Stimulated activated memory B cell treated with anti-CD40 and anti-IgM and Interleukin-4, amounts not matched to agents 10 μg/mL and 1 μg/mL and 100 μg/mL, for 72 hours (primary cell): Measurements from ENCODE around the gene FRAT2.
"Not testable (repeated sequence)": the region's sequence is repeated elsewhere in the genome, so short reads cannot be mapped to it uniquely, and the experiment has no call there.

ENCODE experiments used
- ATAC-seq: fragments of 150-1000 bp; cut with Tn5 transposase; 2 replicates; pipeline ENCODE4 v1.10.0; 2021
- H3K27ac Mint-ChIP-seq: one replicate; pipeline ENCODE4 v1.8.0; 2022; ENCODE audit warnings: mild to moderate bottlenecking, mixed read lengths
- H3K27me3 Mint-ChIP-seq: one replicate; pipeline ENCODE4 v1.8.0; 2022; ENCODE audit warnings: mixed read lengths
- H3K36me3 Mint-ChIP-seq: one replicate; pipeline ENCODE4 v1.8.0; 2022; ENCODE audit warnings: mixed read lengths
- H3K4me1 Mint-ChIP-seq: one replicate; pipeline ENCODE4 v1.8.0; 2022; ENCODE audit warnings: mixed read lengths
- H3K4me3 Mint-ChIP-seq: one replicate; pipeline ENCODE4 v1.8.0; 2022; ENCODE audit warnings: mild to moderate bottlenecking, moderate library complexity, mixed read lengths
- H3K9me3 Mint-ChIP-seq: one replicate; pipeline ENCODE4 v1.8.0; 2022; ENCODE audit warnings: mixed read lengths

The FRAT2 gene

GRCh38 chr10:97297556-97298222 lies 36.8 kb downstream of the FRAT2 start:
- H3K9me3 Mint-ChIP-seq, result no peaks in the 10 kb centered on the region
- no peak overlapping the region for H3K4me3 Mint-ChIP-seq
- ATAC-seq, result no peak
- H3K4me1 Mint-ChIP-seq, result peaks cover 4% of the 10 kb centered on the region
- no peak overlapping the region for H3K27ac Mint-ChIP-seq
- H3K27me3 Mint-ChIP-seq, result peaks cover 9% of the 10 kb centered on the region
- H3K36me3 Mint-ChIP-seq, result no peaks in the 10 kb centered on the region

- Mint-ChIP-seq H3K27me3 (peaks cover 9% of the 10 kb centered on the region), H3K36me3 (no peaks in the 10 kb centered on the region), H3K4me1 (peaks cover 26% of the 10 kb centered on the region), H3K4me3 (peak overlapping the region; percentile 83), H3K27ac (peak overlapping the region; percentile 83), H3K9me3 (no peaks in the 10 kb centered on the region)
- ATAC-seq, result no peak
Observed at GRCh38 chr10:97292862-97293198, 41.7 kb downstream of the FRAT2 start.

- H3K4me3 Mint-ChIP-seq, result peak within 1 kb of the TSS; percentile 83
- H3K36me3 Mint-ChIP-seq, result no peaks in the 10 kb centered on the region
- peaks cover 26% of the 10 kb centered on the region for H3K4me1 Mint-ChIP-seq
- ATAC-seq, result peak; percentile 100
- H3K27ac Mint-ChIP-seq, result peak within 1 kb of the TSS; percentile 83
- peaks cover 9% of the 10 kb centered on the region for H3K27me3 Mint-ChIP-seq
- no peaks in the 10 kb centered on the region for H3K9me3 Mint-ChIP-seq
Observed at GRCh38 chr10:97292097-97292861, 42.2 kb downstream of the FRAT2 start, which contains the start of gene ARHGAP19. Gene ARHGAP19 (minus strand): TSS chr10:97292637. CDS start chr10:97292627, 10 bp downstream.

GRCh38 chr10:97291357-97292096 lies 43.0 kb downstream of the FRAT2 start:
- Mint-ChIP-seq H3K4me3 (peak overlapping the region; percentile 83), H3K4me1 (peaks cover 26% of the 10 kb centered on the region), H3K9me3 (no peaks in the 10 kb centered on the region), H3K27me3 (peaks cover 9% of the 10 kb centered on the region), H3K36me3 (no peaks in the 10 kb centered on the region), H3K27ac (peak overlapping the region; percentile 83)
- no peak for ATAC-seq

GRCh38 chr10:97290576-97291356 lies 43.8 kb downstream of the FRAT2 start:
- not testable (repeated sequence) for H3K4me3 Mint-ChIP-seq, H3K36me3 Mint-ChIP-seq, ATAC-seq, H3K27ac Mint-ChIP-seq, H3K27me3 Mint-ChIP-seq, H3K9me3 Mint-ChIP-seq
- H3K4me1 Mint-ChIP-seq, result peaks cover 26% of the 10 kb centered on the region

GRCh38 chr10:97290076-97290475 lies 44.5 kb downstream of the FRAT2 start:
- not testable (repeated sequence) for H3K27ac Mint-ChIP-seq, H3K36me3 Mint-ChIP-seq, H3K4me3 Mint-ChIP-seq, ATAC-seq, H3K9me3 Mint-ChIP-seq, H3K27me3 Mint-ChIP-seq
- H3K4me1 Mint-ChIP-seq, result peaks cover 26% of the 10 kb centered on the region
